Measurements from ENCODE around the gene SAMD5.

GRCh38 chr6:147514831-147515230 is 6.3 kb downstream of the SAMD5 start:
- no peak for TF ChIP-seq POLR2A (IDR thresholded peaks at IDR 0.05)
- TF ChIP-seq POLR2AphosphoS5 (IDR thresholded peaks at IDR 0.05) = no peak
- no peak for TF ChIP-seq CTCF (IDR thresholded peaks at IDR 0.05)

All from sigmoid colon (tissue), 4 donors.